Measurements from ENCODE around the gene ARHGAP1. TPM values are rescaled to one million over a fixed set of nuclear protein-coding genes. Genes with fewer than 3 reads are reported as not detected.

The ARHGAP1 gene
- polyA plus RNA-seq, 3 donors, result 53.6 to 60.4 (median 55.0) TPM

GRCh38 chr11:46705070-46705688 lies 4.8 kb upstream of the ARHGAP1 start:
- no peak for DNase-seq (ENCODE audit: extremely low read depth in 1 of 11, low read depth in 9 of 11, low spot score in 4 of 11)

GRCh38 chr11:46701078-46701654 lies 747 bp upstream of the ARHGAP1 start:
- no peak for DNase-seq (ENCODE audit: extremely low read depth in 1 of 11, low read depth in 9 of 11, low spot score in 4 of 11)

GRCh38 chr11:46698597-46698996 lies 1.8 kb downstream of the ARHGAP1 start:
- no peak for DNase-seq (ENCODE audit: extremely low read depth in 1 of 11, low read depth in 9 of 11, low spot score in 4 of 11)

GRCh38 chr11:46697723-46698122 lies 2.7 kb downstream of the ARHGAP1 start:
- no peak for DNase-seq (ENCODE audit: extremely low read depth in 1 of 11, low read depth in 9 of 11, low spot score in 4 of 11)

GRCh38 chr11:46697303-46697702 lies 3.1 kb downstream of the ARHGAP1 start:
- DNase-seq (ENCODE audit: extremely low read depth in 1 of 11, low read depth in 9 of 11, low spot score in 4 of 11), result no peak

- no peak for DNase-seq (ENCODE audit: extremely low read depth in 1 of 11, low read depth in 9 of 11, low spot score in 4 of 11)
Measured at GRCh38 chr11:46696212-46696558, 4.2 kb downstream of the ARHGAP1 start.

GRCh38 chr11:46695345-46696211 lies 4.8 kb downstream of the ARHGAP1 start:
- no peak for DNase-seq (ENCODE audit: extremely low read depth in 1 of 11, low read depth in 9 of 11, low spot score in 4 of 11)

GRCh38 chr11:46694607-46695006 lies 5.8 kb downstream of the ARHGAP1 start:
- no peak for DNase-seq (ENCODE audit: extremely low read depth in 1 of 11, low read depth in 9 of 11, low spot score in 4 of 11)

- DNase-seq (ENCODE audit: extremely low read depth in 1 of 11, low read depth in 9 of 11, low spot score in 4 of 11), result no peak
Measured at GRCh38 chr11:46694072-46694471, 6.3 kb downstream of the ARHGAP1 start.

GRCh38 chr11:46693597-46694012 lies 6.8 kb downstream of the ARHGAP1 start:
- no peak for DNase-seq (ENCODE audit: extremely low read depth in 1 of 11, low read depth in 9 of 11, low spot score in 4 of 11)

GRCh38 chr11:46692450-46692849 lies 8.0 kb downstream of the ARHGAP1 start:
- DNase-seq (ENCODE audit: extremely low read depth in 1 of 11, low read depth in 9 of 11, low spot score in 4 of 11), result no peak

GRCh38 chr11:46690702-46691101 lies 9.7 kb downstream of the ARHGAP1 start:
- no peak for DNase-seq (ENCODE audit: extremely low read depth in 1 of 11, low read depth in 9 of 11, low spot score in 4 of 11)

- no peak for DNase-seq (ENCODE audit: extremely low read depth in 1 of 11, low read depth in 9 of 11, low spot score in 4 of 11)
Measured at GRCh38 chr11:46686886-46687795, 13.3 kb downstream of the ARHGAP1 start.

GRCh38 chr11:46684367-46684766 lies 16.1 kb downstream of the ARHGAP1 start:
- no peak for DNase-seq (ENCODE audit: extremely low read depth in 1 of 11, low read depth in 9 of 11, low spot score in 4 of 11)

GRCh38 chr11:46682773-46683752 lies 17.4 kb downstream of the ARHGAP1 start:
- no peak for DNase-seq (ENCODE audit: extremely low read depth in 1 of 11, low read depth in 9 of 11, low spot score in 4 of 11)

- no peak for DNase-seq (ENCODE audit: extremely low read depth in 1 of 11, low read depth in 9 of 11, low spot score in 4 of 11)
Measured at GRCh38 chr11:46681814-46682213, 18.6 kb downstream of the ARHGAP1 start.

- no peak for DNase-seq (ENCODE audit: extremely low read depth in 1 of 11, low read depth in 9 of 11, low spot score in 4 of 11)
Measured at GRCh38 chr11:46680815-46681214, 19.6 kb downstream of the ARHGAP1 start.

GRCh38 chr11:46680164-46680760 lies 20.2 kb downstream of the ARHGAP1 start:
- DNase-seq (ENCODE audit: extremely low read depth in 1 of 11, low read depth in 9 of 11, low spot score in 4 of 11), result no peak

Measured in renal cortex interstitium (tissue), 11 donors.